Activated CD4-positive, alpha-beta T cell treated with anti-CD3 and anti-CD28 coated beads, Interleukin-2, Interleukin-6, amounts not matched to agents 100 ng/mL and 50 ng/mL, durations not matched to agents 16 hours and 8 hours (primary cell): ENCODE results near the gene MUC12.
"Not testable (repeated sequence)": the region's sequence is repeated elsewhere in the genome, so short reads cannot be mapped to it uniquely, and the experiment has no call there.

ENCODE experiments used
- DNase-seq: peaks from one replicate; pipeline ENCODE4 v3.0.0-alpha.2; 2020

The MUC12 gene

GRCh38 chr7:100998530-100998929 is 29.2 kb downstream of the MUC12 start:
- not testable (repeated sequence) for DNase-seq

- not testable (repeated sequence) for DNase-seq
These were observed 30.0 kb downstream of the MUC12 start for GRCh38 chr7:100999334-100999733.

- not testable (repeated sequence) for DNase-seq
These were observed 30.7 kb downstream of the MUC12 start for GRCh38 chr7:101000025-101000424.

GRCh38 chr7:101002333-101002732 is 33.0 kb downstream of the MUC12 start:
- not testable (repeated sequence) for DNase-seq

GRCh38 chr7:101007361-101007760 is 38.0 kb downstream of the MUC12 start:
- not testable (repeated sequence) for DNase-seq

GRCh38 chr7:101009629-101010028 is 40.3 kb downstream of the MUC12 start:
- no peak for DNase-seq

- no peak for DNase-seq
These were observed 43.6 kb downstream of the MUC12 start for GRCh38 chr7:101012931-101013330.

GRCh38 chr7:101015626-101016025 is 46.3 kb downstream of the MUC12 start:
- DNase-seq, result no peak

GRCh38 chr7:101017064-101017777 is 47.9 kb downstream of the MUC12 start:
- DNase-seq, result peak; percentile 82

GRCh38 chr7:101018271-101019167 is 49.2 kb downstream of the MUC12 start:
- peak; percentile 23 for DNase-seq

GRCh38 chr7:101020444-101020843 is 51.1 kb downstream of the MUC12 start:
- no peak for DNase-seq

GRCh38 chr7:101021703-101022102 is 52.3 kb downstream of the MUC12 start:
- no peak for DNase-seq

GRCh38 chr7:101023839-101024238 is 54.5 kb downstream of the MUC12 start:
- DNase-seq, result no peak

- DNase-seq, result no peak
These were observed 61.7 kb downstream of the MUC12 start for GRCh38 chr7:101031082-101031481.

GRCh38 chr7:101035941-101036340 is 66.6 kb downstream of the MUC12 start:
- no peak for DNase-seq

GRCh38 chr7:101041283-101041682 is 71.9 kb downstream of the MUC12 start:
- not testable (repeated sequence) for DNase-seq

- DNase-seq, result peak; percentile 37
These were observed 89.0 kb downstream of the MUC12 start for GRCh38 chr7:101058355-101058754.

- no peak for DNase-seq
These were observed 90.2 kb downstream of the MUC12 start for GRCh38 chr7:101059620-101059942.

GRCh38 chr7:101060992-101061391 is 91.6 kb downstream of the MUC12 start:
- no peak for DNase-seq

GRCh38 chr7:101064176-101064550 is 94.8 kb downstream of the MUC12 start:
- DNase-seq, result not testable (repeated sequence)

GRCh38 chr7:101065162-101065561 is 95.8 kb downstream of the MUC12 start:
- not testable (repeated sequence) for DNase-seq

GRCh38 chr7:101066141-101066832 is 96.9 kb downstream of the MUC12 start:
- no peak for DNase-seq

GRCh38 chr7:101066833-101067177 is 97.4 kb downstream of the MUC12 start:
- DNase-seq, result no peak

- DNase-seq, result no peak
These were observed 99.0 kb downstream of the MUC12 start for GRCh38 chr7:101068401-101068800.
